GM21423 (cell line): Measurements from ENCODE around the gene SOBP.
"Not testable (repeated sequence)": the region's sequence is repeated elsewhere in the genome, so short reads cannot be mapped to it uniquely, and the experiment has no call there.

Experiments used
- ATAC-seq: cut with Tn5 transposase; IDR thresholded peaks from one replicate; pipeline ENCODE4 v1.9.1; 2021; ENCODE audit warnings: mild to moderate bottlenecking, moderate library complexity; ENCODE audit not compliant: unreplicated experiment

SOBP gene

DNA sequence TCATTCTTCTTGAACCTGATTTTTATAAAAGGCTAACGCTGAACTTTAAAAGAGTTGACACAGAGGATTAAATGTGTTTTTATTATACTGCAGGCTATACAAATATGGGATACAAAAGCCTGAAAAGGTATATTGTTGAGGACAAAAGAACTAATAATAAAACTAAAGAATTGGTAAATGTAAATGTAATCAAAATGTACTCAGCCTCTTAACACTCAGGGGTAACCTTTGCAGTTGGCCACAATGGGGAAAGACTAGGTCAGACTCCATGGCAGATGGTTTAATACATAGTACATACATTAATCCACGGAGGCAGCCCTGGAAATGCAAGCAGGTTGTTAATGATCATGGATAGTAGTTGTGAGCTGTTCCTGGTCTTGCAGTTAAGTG, 57.5 kb downstream of the SOBP start:
- no peak for ATAC-seq

GRCh38 chr6:107550241-107550840, 60.4 kb downstream of the SOBP start:
- no peak for ATAC-seq

DNA sequence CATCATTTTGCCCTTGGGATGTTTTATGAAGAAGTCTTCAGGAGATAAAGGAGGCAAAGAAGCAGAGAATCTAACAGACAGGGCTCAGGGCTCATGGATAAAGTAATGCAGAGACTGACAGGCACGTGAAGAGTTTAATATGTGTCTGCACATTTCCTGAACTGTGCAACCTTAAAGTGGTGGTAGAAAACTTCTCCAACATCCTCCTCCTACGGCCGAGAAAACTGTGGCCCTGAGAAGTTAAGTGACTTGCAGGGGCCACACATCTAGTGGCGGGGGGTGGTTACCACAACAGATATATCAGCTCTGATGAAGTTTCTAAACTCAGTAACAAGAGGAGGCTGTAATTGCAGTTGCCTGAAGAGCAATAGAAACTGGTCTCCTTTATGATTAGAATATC, 61.0 kb downstream of the SOBP start:
- no peak for ATAC-seq

DNA sequence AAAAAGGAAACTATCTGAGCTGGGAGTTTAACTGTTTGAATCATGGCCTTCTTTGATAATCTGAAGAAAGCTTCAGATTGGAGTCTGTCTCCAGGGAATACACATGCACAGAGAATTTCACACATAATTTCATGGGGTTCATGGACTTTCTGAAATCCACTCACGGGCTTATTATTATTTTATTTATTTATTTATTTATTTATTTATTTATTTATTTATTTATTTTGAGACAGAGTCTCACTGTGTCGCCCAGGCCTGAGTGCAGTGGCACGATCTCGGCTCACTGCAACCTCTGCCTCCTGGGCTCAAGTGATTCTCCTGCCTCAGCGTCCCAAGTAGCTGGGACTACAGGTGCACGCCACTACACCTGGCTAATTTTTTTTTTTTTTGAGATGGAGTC, 63.2 kb downstream of the SOBP start:
- not testable (repeated sequence) for ATAC-seq

DNA sequence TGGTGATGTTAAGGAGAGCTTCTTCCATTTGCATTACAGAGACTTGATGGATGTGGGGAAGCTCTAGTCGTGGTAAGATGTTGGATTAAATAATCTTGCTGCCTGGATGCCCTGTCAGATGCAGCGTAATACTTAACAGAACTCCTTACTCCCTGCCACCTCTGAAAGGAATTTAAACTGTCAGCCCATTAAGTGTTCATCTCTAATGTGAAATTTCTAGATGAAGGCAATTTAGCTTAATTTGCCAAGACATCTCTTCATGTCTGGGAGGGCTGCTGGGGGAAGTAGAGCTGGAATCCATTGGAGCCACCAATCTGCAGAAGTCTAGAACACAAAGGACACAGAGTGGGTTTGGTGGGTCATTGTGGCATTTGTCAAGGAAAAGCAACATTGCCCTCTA, 64.4 kb downstream of the SOBP start:
- no peak for ATAC-seq

- ATAC-seq = no peak
Observed at GRCh38 chr6:107554918-107555317, 65.0 kb downstream of the SOBP start.

DNA sequence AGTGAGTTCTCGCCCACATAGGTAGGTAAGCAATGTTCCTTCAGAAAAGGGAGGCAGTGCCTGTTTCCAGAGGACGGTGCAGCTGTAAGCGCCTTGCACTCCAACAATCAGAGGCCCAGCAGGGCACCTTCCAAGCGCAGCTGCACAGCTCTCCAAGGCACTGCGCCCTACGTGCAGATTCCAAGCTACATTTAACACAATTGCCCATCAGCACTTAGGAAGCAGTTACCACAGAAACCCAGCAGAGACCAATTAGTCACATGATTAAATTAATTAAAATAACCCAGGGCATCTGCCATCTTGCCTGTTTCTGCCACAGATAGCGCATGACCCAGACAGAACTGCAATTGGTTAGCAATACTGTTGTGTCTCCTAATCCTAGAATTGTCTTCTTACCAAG, 65.5 kb downstream of the SOBP start:
- ATAC-seq = no peak

GRCh38 chr6:107556082-107556481, 66.2 kb downstream of the SOBP start:
- ATAC-seq = no peak

GRCh38 chr6:107557698-107558097, 67.8 kb downstream of the SOBP start:
- ATAC-seq = no peak

- ATAC-seq = no peak
Observed at GRCh38 chr6:107560657-107561056, 70.7 kb downstream of the SOBP start.

- no peak for ATAC-seq
Observed at GRCh38 chr6:107561306-107561705, 71.4 kb downstream of the SOBP start.

GRCh38 chr6:107563694-107564588, 74.0 kb downstream of the SOBP start:
- ATAC-seq = no peak

DNA sequence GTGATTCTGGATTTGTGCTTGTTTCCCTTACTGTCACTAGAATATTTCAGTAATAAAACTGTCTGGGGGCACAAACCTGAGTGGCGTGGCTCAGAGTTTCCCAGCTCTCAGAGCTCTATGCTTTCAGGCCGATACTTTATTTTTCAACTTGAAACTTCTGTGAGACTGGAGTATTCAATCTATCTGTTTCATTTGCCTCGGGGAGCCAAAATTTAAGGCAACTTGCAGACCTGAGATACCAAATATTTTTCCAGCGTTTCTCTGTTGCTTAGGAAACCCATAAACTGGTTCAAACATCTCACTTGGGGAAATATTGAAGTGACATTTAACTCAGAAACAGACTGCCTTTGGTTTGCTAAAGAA, 74.7 kb downstream of the SOBP start:
- no peak for ATAC-seq

GRCh38 chr6:107565165-107565723, 75.3 kb downstream of the SOBP start:
- ATAC-seq = no peak

- ATAC-seq = no peak
Observed at GRCh38 chr6:107567643-107568042, 77.7 kb downstream of the SOBP start.

DNA sequence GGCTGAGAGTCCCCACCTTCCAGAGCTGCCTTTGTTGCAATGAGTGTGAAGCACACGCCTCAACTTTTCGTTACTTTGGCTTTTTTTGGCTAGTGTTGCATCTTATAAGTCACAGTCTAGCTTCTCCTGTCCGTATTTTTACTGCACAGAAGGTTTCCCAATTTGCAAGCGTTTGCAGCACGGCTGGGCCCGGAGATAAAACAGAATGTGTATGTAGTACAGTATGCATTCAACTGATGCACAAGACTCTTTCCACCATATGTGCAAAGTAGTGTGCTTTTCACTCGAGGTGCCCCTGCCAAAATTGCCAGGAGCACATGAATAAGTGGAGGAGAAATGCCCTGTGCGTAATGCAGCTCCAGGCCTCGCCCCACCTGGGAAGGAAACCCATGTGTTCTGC, 79.6 kb downstream of the SOBP start:
- ATAC-seq = no peak

- no peak for ATAC-seq
Observed at GRCh38 chr6:107571354-107571753, 81.4 kb downstream of the SOBP start.

- no peak for ATAC-seq
Observed at GRCh38 chr6:107572886-107573285, 83.0 kb downstream of the SOBP start.

GRCh38 chr6:107574856-107575255, 84.9 kb downstream of the SOBP start:
- ATAC-seq = no peak

GRCh38 chr6:107576852-107577251, 86.9 kb downstream of the SOBP start:
- no peak for ATAC-seq

DNA sequence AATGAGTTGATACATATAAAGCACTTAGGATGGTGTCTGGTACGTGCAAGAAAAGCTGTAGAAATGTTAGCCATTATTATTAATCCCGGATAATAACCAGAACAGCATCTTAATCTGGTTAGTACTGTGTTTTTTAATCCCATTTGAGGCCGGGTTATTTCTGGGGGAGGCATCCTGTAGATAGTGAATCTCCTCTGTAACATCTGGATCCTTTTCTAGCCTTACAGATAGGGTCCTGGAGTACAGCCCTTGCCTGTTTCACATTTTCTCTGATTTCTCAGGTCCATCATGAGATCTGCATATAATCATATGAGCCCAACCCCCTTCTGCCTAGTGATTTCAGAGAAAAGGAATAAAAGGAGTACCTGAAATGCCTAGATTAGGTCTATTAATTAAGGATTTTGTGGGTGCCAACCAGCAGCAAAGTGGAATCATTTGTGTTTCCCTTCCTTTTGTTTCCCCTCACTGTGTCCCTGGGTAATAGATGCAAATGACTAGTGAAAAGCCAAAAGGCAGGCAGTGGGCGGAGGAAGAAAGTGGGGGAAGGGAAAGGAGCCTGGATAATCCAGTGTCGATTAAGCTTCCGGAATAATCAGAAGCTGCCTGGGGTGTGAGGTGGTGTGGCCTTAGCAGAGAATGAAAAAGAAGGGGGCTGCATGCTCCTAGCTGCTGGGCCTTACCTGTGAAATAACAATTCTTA, 88.9 kb downstream of the SOBP start:
- ATAC-seq = no peak
